Measurements from ENCODE around the gene ANKRD40.

ANKRD40 gene

DNA sequence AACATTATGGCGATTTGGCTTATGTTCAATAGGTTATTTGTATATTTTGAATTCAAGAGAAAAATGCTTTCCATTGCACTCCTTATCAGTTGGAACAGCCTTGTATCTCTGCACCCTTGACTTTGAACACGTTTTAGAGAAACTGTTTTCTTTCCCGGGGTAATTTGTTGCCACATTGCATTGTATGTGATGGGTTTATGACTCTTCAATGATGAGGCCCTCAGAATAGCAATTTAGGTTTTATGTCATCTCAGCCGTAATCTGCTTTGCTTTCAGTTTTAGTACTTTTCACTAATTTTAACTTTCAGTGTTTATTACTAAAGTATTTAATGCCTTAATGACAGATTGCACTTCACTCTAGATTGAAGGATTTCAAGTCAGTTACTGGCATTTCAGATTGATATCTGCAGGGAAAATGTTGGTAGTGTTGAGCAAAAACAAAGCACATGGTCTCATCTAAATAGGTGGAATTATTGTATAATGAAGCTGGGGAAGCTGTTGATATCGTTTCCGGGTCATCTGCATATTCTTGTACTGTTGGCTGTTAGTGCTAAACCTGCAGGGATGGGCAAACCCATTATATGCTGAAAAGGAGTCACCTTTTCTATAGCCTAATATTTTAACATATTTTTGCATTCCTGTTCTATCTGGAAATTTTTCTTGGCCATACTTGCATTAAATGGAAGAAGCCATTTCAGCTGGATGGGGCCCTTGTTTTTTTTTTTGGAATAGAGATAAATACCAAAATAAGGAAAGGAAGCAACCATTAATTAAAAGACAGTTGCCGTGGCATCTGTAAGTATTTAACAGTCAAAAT is 13.7 kb upstream of the ANKRD40 start:
- peak overlapping the region; percentile 96 for H3K4me3 ChIP-seq (ENCODE audit: low read depth, low read length)
- TF ChIP-seq, protein P1, sequence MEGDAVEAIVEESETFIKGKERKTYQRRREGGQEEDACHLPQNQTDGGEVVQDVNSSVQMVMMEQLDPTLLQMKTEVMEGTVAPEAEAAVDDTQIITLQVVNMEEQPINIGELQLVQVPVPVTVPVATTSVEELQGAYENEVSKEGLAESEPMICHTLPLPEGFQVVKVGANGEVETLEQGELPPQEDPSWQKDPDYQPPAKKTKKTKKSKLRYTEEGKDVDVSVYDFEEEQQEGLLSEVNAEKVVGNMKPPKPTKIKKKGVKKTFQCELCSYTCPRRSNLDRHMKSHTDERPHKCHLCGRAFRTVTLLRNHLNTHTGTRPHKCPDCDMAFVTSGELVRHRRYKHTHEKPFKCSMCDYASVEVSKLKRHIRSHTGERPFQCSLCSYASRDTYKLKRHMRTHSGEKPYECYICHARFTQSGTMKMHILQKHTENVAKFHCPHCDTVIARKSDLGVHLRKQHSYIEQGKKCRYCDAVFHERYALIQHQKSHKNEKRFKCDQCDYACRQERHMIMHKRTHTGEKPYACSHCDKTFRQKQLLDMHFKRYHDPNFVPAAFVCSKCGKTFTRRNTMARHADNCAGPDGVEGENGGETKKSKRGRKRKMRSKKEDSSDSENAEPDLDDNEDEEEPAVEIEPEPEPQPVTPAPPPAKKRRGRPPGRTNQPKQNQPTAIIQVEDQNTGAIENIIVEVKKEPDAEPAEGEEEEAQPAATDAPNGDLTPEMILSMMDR (IDR thresholded peaks at IDR 0.05; ENCODE audit: low read depth, low read length): no peak

DNA sequence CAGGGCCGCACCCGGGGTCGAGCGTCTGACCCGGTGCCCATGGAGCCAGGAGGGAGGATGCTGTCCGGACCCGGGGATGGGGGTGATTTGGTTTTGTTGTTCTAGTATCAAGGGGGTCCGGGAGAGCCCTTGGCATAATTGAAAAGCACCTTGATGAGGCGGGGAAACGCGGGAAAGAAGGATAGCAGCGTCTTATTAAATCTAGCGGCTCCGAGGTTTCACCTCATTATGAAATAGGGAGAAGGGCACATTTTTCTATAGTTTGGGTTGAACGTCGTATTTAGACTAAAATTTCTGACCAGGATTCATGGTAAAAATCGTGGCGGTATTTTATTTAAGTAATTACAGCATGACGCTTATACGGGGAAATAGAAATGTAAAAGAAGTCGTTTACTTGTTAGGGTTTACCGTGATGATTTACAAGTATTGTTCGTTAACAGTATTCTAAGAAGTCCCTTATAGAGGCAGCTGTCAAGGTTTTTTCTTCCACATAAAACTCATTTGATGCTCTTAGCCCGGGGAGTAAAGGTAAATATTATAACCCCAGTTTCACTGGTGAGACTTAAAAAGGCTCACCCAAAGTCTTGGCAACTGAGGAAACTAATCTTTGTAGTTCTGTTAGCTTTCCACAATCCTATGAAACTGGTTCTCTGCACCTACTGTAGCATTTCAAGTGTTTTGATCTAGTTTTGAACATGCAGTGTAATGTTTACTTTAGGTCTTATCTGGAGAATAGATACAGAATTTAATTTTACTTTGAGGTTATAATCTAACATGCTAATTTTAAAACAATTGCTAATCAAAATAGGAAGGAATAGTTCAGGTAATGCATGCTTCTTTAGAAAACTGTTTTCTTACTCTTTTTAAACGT is 12.4 kb upstream of the ANKRD40 start:
- peak overlapping the region; percentile 96 for H3K4me3 ChIP-seq (ENCODE audit: low read depth, low read length)
- TF ChIP-seq, protein P1 (IDR thresholded peaks at IDR 0.05; ENCODE audit: low read depth, low read length): no peak

DNA sequence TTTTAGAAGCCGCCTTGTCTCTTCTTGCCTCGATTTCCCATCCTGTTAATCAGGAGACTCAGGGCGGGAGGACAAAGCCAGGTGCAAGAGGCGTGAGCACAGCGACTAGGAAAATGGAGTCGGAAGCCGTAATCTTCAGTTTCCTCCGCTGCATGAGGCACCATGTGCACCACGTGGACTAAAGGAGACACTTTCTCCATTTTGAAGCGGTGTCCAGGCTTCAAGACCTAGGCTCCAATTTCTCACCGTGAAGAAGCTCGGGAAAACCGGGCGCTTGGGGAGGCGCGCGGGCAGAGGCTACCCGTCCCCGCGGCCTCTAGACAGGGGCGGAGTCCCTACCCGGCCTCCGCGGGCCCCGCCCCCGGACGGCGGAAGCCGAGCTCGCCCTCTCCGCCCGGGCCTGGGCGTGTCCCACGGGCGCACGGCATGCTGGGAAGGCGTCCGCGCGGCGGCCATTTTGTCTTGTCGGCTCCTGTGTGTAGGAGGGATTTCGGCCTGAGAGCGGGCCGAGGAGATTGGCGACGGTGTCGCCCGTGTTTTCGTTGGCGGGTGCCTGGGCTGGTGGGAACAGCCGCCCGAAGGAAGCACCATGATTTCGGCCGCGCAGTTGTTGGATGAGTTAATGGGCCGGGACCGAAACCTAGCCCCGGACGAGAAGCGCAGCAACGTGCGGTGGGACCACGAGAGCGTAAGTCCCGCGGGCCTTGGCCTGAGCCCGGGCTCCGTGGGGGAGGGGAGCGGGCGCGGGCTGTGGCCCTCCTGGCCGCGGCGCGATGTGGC is 11.6 kb upstream of the ANKRD40 start, which contains the start of gene LUC7L3:
TSS of gene LUC7L3 (plus strand) at position 460 of the 780 bp plus-strand sequence. CDS start at position 590, 130 bp downstream.
- peak within 1 kb of the TSS; percentile 96 for H3K4me3 ChIP-seq (ENCODE audit: low read depth, low read length)
- TF ChIP-seq, protein P1 (IDR thresholded peaks at IDR 0.05; ENCODE audit: low read depth, low read length): no peak

DNA sequence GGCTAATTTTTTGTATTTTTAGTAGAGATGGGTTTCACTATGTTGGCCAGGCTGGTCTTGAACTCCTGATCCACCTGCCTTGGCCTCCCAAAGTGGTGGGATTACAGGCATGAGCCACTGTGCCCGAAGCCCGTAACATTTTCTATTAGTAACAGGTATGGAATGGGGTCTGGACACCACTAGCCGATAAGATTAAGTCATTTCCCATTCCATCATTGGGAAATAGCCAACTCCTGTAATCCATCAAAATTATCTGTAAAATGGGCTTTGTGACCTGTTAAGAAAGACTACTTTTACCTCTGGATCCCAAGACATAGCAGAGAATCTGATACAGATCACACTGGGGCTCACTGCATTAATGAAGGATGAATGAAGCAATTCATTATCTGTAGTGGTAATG is 7.8 kb upstream of the ANKRD40 start:
- TF ChIP-seq, protein P1 (IDR thresholded peaks at IDR 0.05; ENCODE audit: low read depth, low read length): no peak
- H3K4me3 ChIP-seq (ENCODE audit: low read depth, low read length): no peak overlapping the region

DNA sequence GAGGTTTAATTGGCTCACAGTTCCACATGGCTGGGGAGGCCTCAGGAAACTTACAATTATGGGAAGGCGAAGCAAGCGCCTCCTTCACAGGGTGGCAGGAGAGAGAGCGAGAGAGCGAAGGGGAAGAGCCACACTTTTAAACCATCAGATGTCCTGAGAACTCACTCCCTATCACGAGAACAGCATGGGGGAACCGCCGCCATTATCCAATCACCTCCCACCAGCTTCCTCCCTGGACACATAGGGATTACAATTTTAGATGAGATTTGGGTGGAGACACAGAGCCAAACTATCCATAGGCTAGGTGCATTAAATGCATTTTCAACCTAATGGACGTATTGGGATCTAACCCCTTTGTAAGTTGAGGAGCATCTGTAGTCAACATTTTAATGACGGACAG is 4.9 kb upstream of the ANKRD40 start:
- TF ChIP-seq, protein P1 (IDR thresholded peaks at IDR 0.05; ENCODE audit: low read depth, low read length): no peak
- no peak overlapping the region for H3K4me3 ChIP-seq (ENCODE audit: low read depth, low read length)

DNA sequence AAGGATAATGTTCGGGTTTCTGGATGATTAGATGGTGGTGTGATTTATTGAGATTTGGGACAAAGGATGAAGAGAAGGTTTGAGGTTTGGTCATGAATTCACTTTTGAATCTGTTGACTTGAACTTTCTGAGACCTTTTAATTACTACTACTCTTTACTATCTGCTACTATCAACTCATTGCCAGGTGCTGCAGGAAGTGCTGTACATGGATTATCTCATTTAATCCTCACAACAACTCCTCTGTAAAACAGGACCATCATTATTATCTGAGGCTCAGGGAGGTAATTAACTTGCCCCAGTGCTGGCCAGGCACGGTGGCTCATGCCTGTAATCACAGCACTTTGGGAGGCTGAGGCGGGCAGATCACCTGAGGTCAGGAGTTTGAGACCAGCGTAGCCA is 2.9 kb upstream of the ANKRD40 start:
- TF ChIP-seq, protein P1 (IDR thresholded peaks at IDR 0.05; ENCODE audit: low read depth, low read length): no peak

More for the DNA sequence above, 2.9 kb upstream of the ANKRD40 start:
- H3K4me3 ChIP-seq (ENCODE audit: low read depth, low read length): no peak overlapping the region

Measured in WI38 (cell line).